Measurements from ENCODE around the gene KCNJ12.

DNA sequence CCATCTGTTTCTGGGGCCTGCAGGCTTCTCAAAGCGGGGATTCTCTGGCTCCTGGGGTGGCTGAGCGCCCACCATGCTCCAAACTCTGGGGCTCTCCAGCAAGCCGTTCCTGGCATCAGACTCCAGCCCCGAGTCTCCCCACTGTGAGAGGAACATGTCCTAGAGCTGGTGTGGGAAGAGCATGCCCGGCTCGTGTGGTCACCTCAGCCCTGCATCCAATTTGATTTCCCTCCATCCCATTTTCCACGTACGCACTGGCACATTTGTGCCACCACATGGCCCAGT is 23.2 kb upstream of the KCNJ12 start:
- TF ChIP-seq, protein P1, sequence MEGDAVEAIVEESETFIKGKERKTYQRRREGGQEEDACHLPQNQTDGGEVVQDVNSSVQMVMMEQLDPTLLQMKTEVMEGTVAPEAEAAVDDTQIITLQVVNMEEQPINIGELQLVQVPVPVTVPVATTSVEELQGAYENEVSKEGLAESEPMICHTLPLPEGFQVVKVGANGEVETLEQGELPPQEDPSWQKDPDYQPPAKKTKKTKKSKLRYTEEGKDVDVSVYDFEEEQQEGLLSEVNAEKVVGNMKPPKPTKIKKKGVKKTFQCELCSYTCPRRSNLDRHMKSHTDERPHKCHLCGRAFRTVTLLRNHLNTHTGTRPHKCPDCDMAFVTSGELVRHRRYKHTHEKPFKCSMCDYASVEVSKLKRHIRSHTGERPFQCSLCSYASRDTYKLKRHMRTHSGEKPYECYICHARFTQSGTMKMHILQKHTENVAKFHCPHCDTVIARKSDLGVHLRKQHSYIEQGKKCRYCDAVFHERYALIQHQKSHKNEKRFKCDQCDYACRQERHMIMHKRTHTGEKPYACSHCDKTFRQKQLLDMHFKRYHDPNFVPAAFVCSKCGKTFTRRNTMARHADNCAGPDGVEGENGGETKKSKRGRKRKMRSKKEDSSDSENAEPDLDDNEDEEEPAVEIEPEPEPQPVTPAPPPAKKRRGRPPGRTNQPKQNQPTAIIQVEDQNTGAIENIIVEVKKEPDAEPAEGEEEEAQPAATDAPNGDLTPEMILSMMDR (IDR thresholded peaks at IDR 0.05) = no peak
- TF ChIP-seq POLR2A (IDR thresholded peaks at IDR 0.05) = no peak
